ENCODE results near the gene CCDC85C. TPM values are rescaled to one million over a fixed set of nuclear protein-coding genes. Genes with fewer than 3 reads are reported as not detected.

The CCDC85C gene
- total RNA-seq, 1 donor from 2014 or later, result 7.3 TPM

- intact Hi-C loops (cut with micrococcal nuclease), result no loop called here
- H3K27ac Mint-ChIP-seq, result no peak overlapping the region
- H3K4me1 Mint-ChIP-seq (ENCODE audit: low read depth), result peaks cover 1% of the 10 kb centered on the region
- DNase-seq (ENCODE audit: low spot score), result no peak
- H3K4me3 Mint-ChIP-seq (ENCODE audit: low read depth), result no peak overlapping the region
- no peaks in the 10 kb centered on the region for H3K36me3 Mint-ChIP-seq (ENCODE audit: low read depth)
- H3K27me3 Mint-ChIP-seq (ENCODE audit: low read depth), result no peaks in the 10 kb centered on the region
- H3K9me3 Mint-ChIP-seq, result no peaks in the 10 kb centered on the region
Observed at GRCh38 chr14:99566390-99567354, 37.3 kb downstream of the CCDC85C start.

- H3K4me3 Mint-ChIP-seq (ENCODE audit: low read depth), result no peak overlapping the region
- no peaks in the 10 kb centered on the region for H3K27me3 Mint-ChIP-seq (ENCODE audit: low read depth)
- no peak overlapping the region for H3K27ac Mint-ChIP-seq
- DNase-seq (ENCODE audit: low spot score), result no peak
- intact Hi-C loops (cut with micrococcal nuclease), result no loop called here
- no peaks in the 10 kb centered on the region for H3K9me3 Mint-ChIP-seq
- no peaks in the 10 kb centered on the region for H3K36me3 Mint-ChIP-seq (ENCODE audit: low read depth)
- H3K4me1 Mint-ChIP-seq (ENCODE audit: low read depth), result peaks cover 1% of the 10 kb centered on the region
Observed at GRCh38 chr14:99566009-99566389, 38.0 kb downstream of the CCDC85C start.

DNA sequence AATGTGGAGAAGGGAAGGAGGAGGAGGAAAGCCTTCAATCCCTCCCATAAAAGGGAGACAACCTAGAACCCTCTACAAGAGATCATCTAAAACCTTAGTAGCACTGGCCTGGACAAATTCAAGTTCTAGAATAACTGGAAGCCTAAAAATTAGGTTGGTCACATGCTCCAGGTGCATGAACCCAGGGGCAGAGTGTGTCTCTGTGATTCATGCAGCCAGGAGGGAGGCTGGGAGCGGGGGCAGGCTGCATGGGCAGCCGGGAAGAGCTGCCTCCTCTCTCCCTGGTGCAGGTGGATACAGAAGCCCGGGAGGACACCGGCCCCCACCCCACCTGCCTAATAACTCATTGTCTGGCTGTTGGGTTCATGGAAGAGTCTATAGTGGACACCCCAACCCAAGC lies 38.6 kb downstream of the CCDC85C start:
- Mint-ChIP-seq H3K4me1 (ENCODE audit: low read depth) (peaks cover 1% of the 10 kb centered on the region), H3K36me3 (ENCODE audit: low read depth) (no peaks in the 10 kb centered on the region), H3K27ac (no peak overlapping the region), H3K9me3 (no peaks in the 10 kb centered on the region), H3K27me3 (ENCODE audit: low read depth) (no peaks in the 10 kb centered on the region), H3K4me3 (ENCODE audit: low read depth) (no peak overlapping the region)
- intact Hi-C loops (cut with micrococcal nuclease), result no loop called here
- no peak for DNase-seq (ENCODE audit: low spot score)

DNA sequence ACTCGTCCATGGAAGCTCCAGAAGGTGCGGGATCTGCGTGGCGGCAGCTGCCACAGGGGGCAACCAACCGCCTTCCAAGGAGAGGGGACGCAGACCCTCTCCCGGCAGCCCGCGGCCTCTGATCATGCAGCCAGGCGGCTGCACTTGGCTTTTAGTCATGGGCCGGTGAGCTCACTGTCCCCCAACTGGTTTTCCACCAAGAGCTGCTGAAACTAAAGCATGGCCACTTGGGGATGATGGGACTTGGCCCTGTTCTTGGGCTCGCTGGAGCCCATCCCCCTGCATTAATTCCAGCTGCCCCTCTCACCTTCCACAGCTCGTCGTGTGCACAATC lies 39.1 kb downstream of the CCDC85C start:
- H3K9me3 Mint-ChIP-seq, result no peaks in the 10 kb centered on the region
- intact Hi-C loops (cut with micrococcal nuclease), result no loop called here
- H3K27ac Mint-ChIP-seq, result no peak overlapping the region
- H3K4me3 Mint-ChIP-seq (ENCODE audit: low read depth), result no peak overlapping the region
- no peak for DNase-seq (ENCODE audit: low spot score)
- peaks cover 1% of the 10 kb centered on the region for H3K4me1 Mint-ChIP-seq (ENCODE audit: low read depth)
- no peaks in the 10 kb centered on the region for H3K36me3 Mint-ChIP-seq (ENCODE audit: low read depth)
- H3K27me3 Mint-ChIP-seq (ENCODE audit: low read depth), result no peaks in the 10 kb centered on the region

GRCh38 chr14:99564256-99564925 lies 39.6 kb downstream of the CCDC85C start:
- no peaks in the 10 kb centered on the region for H3K36me3 Mint-ChIP-seq (ENCODE audit: low read depth)
- no peak for DNase-seq (ENCODE audit: low spot score)
- H3K4me3 Mint-ChIP-seq (ENCODE audit: low read depth), result no peak overlapping the region
- intact Hi-C loops (cut with micrococcal nuclease), result no loop called here
- no peaks in the 10 kb centered on the region for H3K9me3 Mint-ChIP-seq
- H3K27ac Mint-ChIP-seq, result no peak overlapping the region
- peaks cover 1% of the 10 kb centered on the region for H3K4me1 Mint-ChIP-seq (ENCODE audit: low read depth)
- H3K27me3 Mint-ChIP-seq (ENCODE audit: low read depth), result no peaks in the 10 kb centered on the region

- no peak overlapping the region for H3K27ac Mint-ChIP-seq
Observed at GRCh38 chr14:99563749-99564129, 40.3 kb downstream of the CCDC85C start.

DNA sequence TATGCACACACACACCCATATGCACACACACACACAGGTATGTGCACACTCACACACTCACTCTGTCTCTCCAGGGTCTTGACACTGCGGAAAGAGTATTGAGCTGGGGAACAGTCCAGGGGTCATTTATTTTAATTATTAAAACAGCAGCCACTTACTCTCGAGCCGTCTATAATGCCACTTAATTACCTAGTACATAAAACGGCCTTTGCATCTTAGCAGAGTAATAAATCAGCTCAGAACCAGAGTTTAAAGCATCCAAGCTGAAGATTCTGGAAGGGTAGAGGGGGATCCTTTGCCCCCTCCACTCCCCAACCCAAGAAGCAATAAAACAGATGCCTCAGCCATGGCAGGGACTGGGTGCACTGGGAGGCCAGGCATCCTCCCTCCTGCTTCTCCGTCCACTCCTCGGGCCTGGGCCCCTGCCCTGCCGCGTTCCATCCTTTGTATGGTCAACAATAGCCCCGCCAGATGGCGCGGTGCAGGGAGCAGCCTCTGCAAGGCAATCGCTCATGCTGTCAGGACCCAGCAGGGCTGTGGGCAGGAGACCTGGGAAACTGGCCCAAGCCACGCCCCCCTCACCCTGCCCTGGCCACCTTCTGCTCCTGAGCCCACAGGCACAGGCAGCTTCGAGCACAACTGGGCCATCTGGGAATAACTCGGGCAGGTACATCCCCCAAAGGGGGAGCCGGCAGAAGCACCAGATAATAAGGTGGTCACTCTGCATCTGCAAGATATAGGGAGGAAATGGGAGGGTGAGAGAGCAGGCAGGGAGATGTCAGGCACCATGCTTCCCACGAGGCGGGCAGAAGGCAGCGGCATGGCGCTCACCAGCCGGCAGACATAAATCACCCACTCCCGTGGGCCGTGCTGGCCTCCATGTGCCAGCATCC lies 40.9 kb downstream of the CCDC85C start:
- H3K4me1 Mint-ChIP-seq (ENCODE audit: low read depth), result peaks cover 1% of the 10 kb centered on the region
- no peak overlapping the region for H3K4me3 Mint-ChIP-seq (ENCODE audit: low read depth)
- intact Hi-C loops (cut with micrococcal nuclease), result no loop called here
- no peak for DNase-seq (ENCODE audit: low spot score)
- H3K36me3 Mint-ChIP-seq (ENCODE audit: low read depth), result no peaks in the 10 kb centered on the region
- no peak overlapping the region for H3K27ac Mint-ChIP-seq
- no peaks in the 10 kb centered on the region for H3K27me3 Mint-ChIP-seq (ENCODE audit: low read depth)
- no peaks in the 10 kb centered on the region for H3K9me3 Mint-ChIP-seq

More at GRCh38 chr14:99563749-99564129, 40.3 kb downstream of the CCDC85C start:
- Mint-ChIP-seq H3K27me3 (ENCODE audit: low read depth) (no peaks in the 10 kb centered on the region), H3K4me1 (ENCODE audit: low read depth) (peaks cover 1% of the 10 kb centered on the region), H3K36me3 (ENCODE audit: low read depth) (no peaks in the 10 kb centered on the region), H3K4me3 (ENCODE audit: low read depth) (no peak overlapping the region), H3K9me3 (no peaks in the 10 kb centered on the region)
- intact Hi-C loops (cut with micrococcal nuclease), result no loop called here
- no peak for DNase-seq (ENCODE audit: low spot score)

DNA sequence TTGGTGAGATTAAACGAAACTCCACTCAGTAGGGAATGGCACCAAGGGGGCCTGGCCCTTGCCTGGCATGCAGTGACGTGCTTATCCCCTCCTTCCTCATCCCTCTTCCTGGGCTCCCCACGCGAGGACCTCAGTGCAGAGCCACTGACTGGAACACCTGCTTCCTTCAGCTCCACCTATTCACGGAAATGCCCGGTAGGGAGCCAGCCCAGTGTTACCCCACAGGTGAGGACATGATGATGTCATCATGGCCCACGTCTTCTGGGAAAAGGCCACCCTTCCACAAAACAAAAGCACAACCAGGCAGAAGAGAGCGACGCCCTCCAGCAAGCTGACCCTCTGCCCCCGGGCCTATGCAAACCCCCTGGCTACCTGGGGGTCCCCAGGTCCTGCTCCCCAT lies 42.1 kb downstream of the CCDC85C start:
- no peak overlapping the region for H3K27ac Mint-ChIP-seq
- no peaks in the 10 kb centered on the region for H3K4me1 Mint-ChIP-seq (ENCODE audit: low read depth)
- H3K36me3 Mint-ChIP-seq (ENCODE audit: low read depth), result no peaks in the 10 kb centered on the region
- no peaks in the 10 kb centered on the region for H3K9me3 Mint-ChIP-seq
- intact Hi-C loops (cut with micrococcal nuclease), result no loop called here
- H3K27me3 Mint-ChIP-seq (ENCODE audit: low read depth), result no peaks in the 10 kb centered on the region
- DNase-seq (ENCODE audit: low spot score), result no peak
- H3K4me3 Mint-ChIP-seq (ENCODE audit: low read depth), result no peak overlapping the region

GRCh38 chr14:99560922-99561683 lies 42.9 kb downstream of the CCDC85C start:
- no peak for DNase-seq (ENCODE audit: low spot score)
- no peaks in the 10 kb centered on the region for H3K36me3 Mint-ChIP-seq (ENCODE audit: low read depth)
- H3K4me3 Mint-ChIP-seq (ENCODE audit: low read depth), result no peak overlapping the region
- intact Hi-C loops (cut with micrococcal nuclease), result no loop called here
- H3K4me1 Mint-ChIP-seq (ENCODE audit: low read depth), result no peaks in the 10 kb centered on the region
- no peaks in the 10 kb centered on the region for H3K9me3 Mint-ChIP-seq
- H3K27me3 Mint-ChIP-seq (ENCODE audit: low read depth), result no peaks in the 10 kb centered on the region
- no peak overlapping the region for H3K27ac Mint-ChIP-seq

GRCh38 chr14:99560403-99560802 lies 43.6 kb downstream of the CCDC85C start:
- no peak for DNase-seq (ENCODE audit: low spot score)
- Mint-ChIP-seq H3K36me3 (ENCODE audit: low read depth) (no peaks in the 10 kb centered on the region), H3K27ac (no peak overlapping the region), H3K27me3 (ENCODE audit: low read depth) (no peaks in the 10 kb centered on the region), H3K9me3 (no peaks in the 10 kb centered on the region), H3K4me3 (ENCODE audit: low read depth) (no peak overlapping the region), H3K4me1 (ENCODE audit: low read depth) (no peaks in the 10 kb centered on the region)
- intact Hi-C loops (cut with micrococcal nuclease), result no loop called here

GRCh38 chr14:99559286-99559990 lies 44.6 kb downstream of the CCDC85C start:
- Mint-ChIP-seq H3K4me1 (ENCODE audit: low read depth) (no peaks in the 10 kb centered on the region), H3K27me3 (ENCODE audit: low read depth) (no peaks in the 10 kb centered on the region), H3K27ac (no peak overlapping the region), H3K4me3 (ENCODE audit: low read depth) (no peak overlapping the region), H3K36me3 (ENCODE audit: low read depth) (no peaks in the 10 kb centered on the region), H3K9me3 (no peaks in the 10 kb centered on the region)
- intact Hi-C loops (cut with micrococcal nuclease), result no loop called here
- no peak for DNase-seq (ENCODE audit: low spot score)

All from activated T-helper 2 cell treated with anti-CD3 and anti-CD28 coated beads, Interferon-gamma antibody, Interleukin-2, Interleukin-4, amounts not matched to agents 10 μg/mL and 5 μg/mL and 100 μg/mL, durations not matched to agents 14 hours and 24 hours and 36 hours (primary cell).